Gastrocnemius medialis (tissue), 4 donors: Measurements from ENCODE around the gene ILRUN.

Experiments used
- POLR2A ChIP-seq, 2 donors: fragments of 450-650 bp; IDR thresholded peaks; one replicate each; pipeline ENCODE4 v1.6.1; 2017; ENCODE audit warnings: antibody characterized with exemption in 2 of 2, mild to moderate bottlenecking in 2 of 2, moderate library complexity in 2 of 2
- TF ChIP-seq, protein P1 (sequence below), 5 experiments: fragments of 450-650 bp in 3 of 5; fragments of 200-600 bp in 2 of 5; sonication (generic) in 2 of 5; IDR thresholded peaks in 4 of 5; conservative IDR thresholded peaks in 1 of 5; 1 replicate in 4 of 5; 2 replicates in 1 of 5; pipeline ENCODE4 v1.5.1; 2016 to 2019; ENCODE audit warnings: antibody characterized with exemption in 5 of 5, mild to moderate bottlenecking in 3 of 5, moderate library complexity in 3 of 5

DNA sequence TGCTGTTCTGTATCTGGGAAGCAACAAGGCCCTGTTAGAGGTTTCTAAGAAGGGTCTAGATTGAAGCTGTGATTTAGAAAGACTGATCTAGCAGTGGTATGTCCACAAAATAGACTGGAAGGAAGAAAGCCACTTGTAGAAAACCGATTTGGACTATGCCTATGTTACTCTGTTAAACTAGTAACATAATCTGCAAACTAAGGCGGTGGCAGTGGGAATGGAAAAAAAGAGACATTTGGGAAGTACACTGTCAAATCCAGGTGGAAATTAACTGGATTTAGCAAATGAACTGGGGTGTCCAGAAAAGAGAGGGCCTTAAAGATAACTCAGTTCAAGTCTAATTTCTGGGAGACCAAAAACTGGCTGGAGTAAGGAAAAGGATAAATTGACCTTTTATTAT is 11.6 kb downstream of the ILRUN start:
- TF ChIP-seq POLR2A (IDR thresholded peaks at IDR 0.05) = no peak
- TF ChIP-seq, protein P1, sequence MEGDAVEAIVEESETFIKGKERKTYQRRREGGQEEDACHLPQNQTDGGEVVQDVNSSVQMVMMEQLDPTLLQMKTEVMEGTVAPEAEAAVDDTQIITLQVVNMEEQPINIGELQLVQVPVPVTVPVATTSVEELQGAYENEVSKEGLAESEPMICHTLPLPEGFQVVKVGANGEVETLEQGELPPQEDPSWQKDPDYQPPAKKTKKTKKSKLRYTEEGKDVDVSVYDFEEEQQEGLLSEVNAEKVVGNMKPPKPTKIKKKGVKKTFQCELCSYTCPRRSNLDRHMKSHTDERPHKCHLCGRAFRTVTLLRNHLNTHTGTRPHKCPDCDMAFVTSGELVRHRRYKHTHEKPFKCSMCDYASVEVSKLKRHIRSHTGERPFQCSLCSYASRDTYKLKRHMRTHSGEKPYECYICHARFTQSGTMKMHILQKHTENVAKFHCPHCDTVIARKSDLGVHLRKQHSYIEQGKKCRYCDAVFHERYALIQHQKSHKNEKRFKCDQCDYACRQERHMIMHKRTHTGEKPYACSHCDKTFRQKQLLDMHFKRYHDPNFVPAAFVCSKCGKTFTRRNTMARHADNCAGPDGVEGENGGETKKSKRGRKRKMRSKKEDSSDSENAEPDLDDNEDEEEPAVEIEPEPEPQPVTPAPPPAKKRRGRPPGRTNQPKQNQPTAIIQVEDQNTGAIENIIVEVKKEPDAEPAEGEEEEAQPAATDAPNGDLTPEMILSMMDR (IDR thresholded peaks at IDR 0.05 in 4 of 5, conservative IDR thresholded peaks at IDR 0.05 in 1 of 5) = no peak
